KMS-11 (cell line): ENCODE data around the gene EMC8.

ENCODE experiments used
- H2AFZ ChIP-seq: fragments of 200-600 bp; sonication (generic); 2 replicates; pipeline ENCODE4 v1.6.1; 2016; ENCODE audit warnings: antibody characterized with exemption, mixed run types, low read depth
- H3K27ac ChIP-seq: fragments of 200-600 bp; sonication (generic); 2 replicates; pipeline ENCODE4 v1.6.1; 2016; ENCODE audit warnings: mild to moderate bottlenecking, mixed run types
- H3K27me3 ChIP-seq: fragments of 200-600 bp; sonication (generic); 2 replicates; pipeline ENCODE4 v1.6.1; 2017; ENCODE audit warnings: mild to moderate bottlenecking, low read depth, mixed run types, moderate library complexity; ENCODE audit not compliant: insufficient read depth
- H3K36me3 ChIP-seq: fragments of 200-600 bp; sonication (generic); 2 replicates; pipeline ENCODE4 v1.6.1; 2017; ENCODE audit warnings: mild to moderate bottlenecking, mixed run types; ENCODE audit not compliant: insufficient read depth
- H3K4me1 ChIP-seq: fragments of 200-600 bp; sonication (generic); 2 replicates; pipeline ENCODE4 v1.6.1; 2016; ENCODE audit warnings: mild to moderate bottlenecking, low read depth, mixed run types; ENCODE audit not compliant: poor library complexity, severe bottlenecking
- H3K4me2 ChIP-seq: fragments of 200-600 bp; sonication (generic); 2 replicates; pipeline ENCODE4 v1.7.0; 2016; ENCODE audit warnings: mild to moderate bottlenecking, mixed run types
- H3K4me3 ChIP-seq: fragments of 200-600 bp; sonication (generic); IDR thresholded peaks from 2 replicates; pipeline ENCODE4 v1.6.1; 2017; ENCODE audit warnings: low read depth, low read length, mixed read lengths; ENCODE audit not compliant: insufficient read depth
- H3K79me2 ChIP-seq: fragments of 200-600 bp; sonication (generic); 2 replicates; pipeline ENCODE4 v1.6.1; 2016; ENCODE audit warnings: low read depth, mixed run types; ENCODE audit not compliant: insufficient read depth
- H3K9ac ChIP-seq: fragments of 200-600 bp; sonication (generic); 2 replicates; pipeline ENCODE4 v1.6.1; 2016; ENCODE audit warnings: mild to moderate bottlenecking, mixed run types
- H4K20me1 ChIP-seq: fragments of 200-600 bp; sonication (generic); 2 replicates; pipeline ENCODE4 v1.6.1; 2016; ENCODE audit warnings: mild to moderate bottlenecking, mixed run types; ENCODE audit not compliant: insufficient read depth
- TF ChIP-seq, protein P1 (sequence below): fragments of 200-600 bp; sonication (generic); conservative IDR thresholded peaks from 2 replicates; pipeline ENCODE4 v1.6.1; 2017; ENCODE audit warnings: low read depth, mild to moderate bottlenecking, antibody characterized with exemption, low read length, moderate library complexity, mixed read lengths

Gene EMC8

DNA sequence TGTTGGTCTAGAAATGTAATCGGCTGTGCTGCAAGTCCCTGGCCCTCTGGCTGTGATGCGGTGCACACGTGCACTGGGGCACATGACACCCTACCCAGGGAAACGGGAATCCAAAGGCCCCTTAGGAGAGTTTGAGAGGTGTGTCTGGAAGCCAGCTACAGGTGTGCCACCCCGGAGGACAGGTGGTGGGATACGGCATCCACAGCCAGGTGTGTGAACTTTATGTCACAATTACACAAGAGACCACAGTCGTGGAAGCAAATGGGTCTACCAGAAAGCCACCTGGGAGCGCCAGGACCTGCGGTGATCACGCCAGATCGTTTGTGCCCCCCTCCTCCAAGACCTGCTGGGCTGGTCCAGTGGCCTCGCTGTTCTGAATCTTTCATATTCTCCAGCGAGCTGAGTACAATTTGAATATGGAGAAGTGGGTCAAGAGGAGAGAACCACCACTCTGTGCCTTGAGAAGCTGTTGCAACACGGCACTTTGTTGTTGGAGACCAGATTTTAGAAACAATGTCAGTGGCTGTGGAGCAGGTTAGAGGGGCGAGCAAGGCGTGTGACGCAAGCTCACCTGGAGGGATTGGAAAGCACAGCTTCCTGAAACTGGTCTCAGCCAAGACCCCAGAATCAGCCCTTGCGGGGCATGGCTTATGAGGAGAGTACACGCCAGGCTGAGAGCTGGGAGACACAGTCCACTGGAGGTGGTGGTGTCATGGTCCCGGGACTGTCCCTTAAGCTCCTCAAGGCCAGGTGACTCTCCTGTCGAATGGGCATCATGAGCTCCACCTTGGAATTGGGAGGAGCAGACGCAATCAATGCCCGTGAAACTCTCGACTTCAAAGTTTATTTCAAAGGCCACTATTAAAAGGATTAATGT, 37.6 kb upstream of the EMC8 start:
- TF ChIP-seq, protein P1, sequence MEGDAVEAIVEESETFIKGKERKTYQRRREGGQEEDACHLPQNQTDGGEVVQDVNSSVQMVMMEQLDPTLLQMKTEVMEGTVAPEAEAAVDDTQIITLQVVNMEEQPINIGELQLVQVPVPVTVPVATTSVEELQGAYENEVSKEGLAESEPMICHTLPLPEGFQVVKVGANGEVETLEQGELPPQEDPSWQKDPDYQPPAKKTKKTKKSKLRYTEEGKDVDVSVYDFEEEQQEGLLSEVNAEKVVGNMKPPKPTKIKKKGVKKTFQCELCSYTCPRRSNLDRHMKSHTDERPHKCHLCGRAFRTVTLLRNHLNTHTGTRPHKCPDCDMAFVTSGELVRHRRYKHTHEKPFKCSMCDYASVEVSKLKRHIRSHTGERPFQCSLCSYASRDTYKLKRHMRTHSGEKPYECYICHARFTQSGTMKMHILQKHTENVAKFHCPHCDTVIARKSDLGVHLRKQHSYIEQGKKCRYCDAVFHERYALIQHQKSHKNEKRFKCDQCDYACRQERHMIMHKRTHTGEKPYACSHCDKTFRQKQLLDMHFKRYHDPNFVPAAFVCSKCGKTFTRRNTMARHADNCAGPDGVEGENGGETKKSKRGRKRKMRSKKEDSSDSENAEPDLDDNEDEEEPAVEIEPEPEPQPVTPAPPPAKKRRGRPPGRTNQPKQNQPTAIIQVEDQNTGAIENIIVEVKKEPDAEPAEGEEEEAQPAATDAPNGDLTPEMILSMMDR: no peak
- Histone ChIP-seq H3K36me3 (no peaks in the 10 kb centered on the region), H3K79me2 (no peaks in the 10 kb centered on the region), H3K4me3 (no peak overlapping the region), H3K27me3 (peaks cover 41% of the 10 kb centered on the region), H2AFZ (no peak overlapping the region), H3K4me1 (no peaks in the 10 kb centered on the region), H3K4me2 (no peak overlapping the region), H3K27ac (no peak overlapping the region), H3K9ac (no peak overlapping the region), H4K20me1 (no peaks in the 10 kb centered on the region)

DNA sequence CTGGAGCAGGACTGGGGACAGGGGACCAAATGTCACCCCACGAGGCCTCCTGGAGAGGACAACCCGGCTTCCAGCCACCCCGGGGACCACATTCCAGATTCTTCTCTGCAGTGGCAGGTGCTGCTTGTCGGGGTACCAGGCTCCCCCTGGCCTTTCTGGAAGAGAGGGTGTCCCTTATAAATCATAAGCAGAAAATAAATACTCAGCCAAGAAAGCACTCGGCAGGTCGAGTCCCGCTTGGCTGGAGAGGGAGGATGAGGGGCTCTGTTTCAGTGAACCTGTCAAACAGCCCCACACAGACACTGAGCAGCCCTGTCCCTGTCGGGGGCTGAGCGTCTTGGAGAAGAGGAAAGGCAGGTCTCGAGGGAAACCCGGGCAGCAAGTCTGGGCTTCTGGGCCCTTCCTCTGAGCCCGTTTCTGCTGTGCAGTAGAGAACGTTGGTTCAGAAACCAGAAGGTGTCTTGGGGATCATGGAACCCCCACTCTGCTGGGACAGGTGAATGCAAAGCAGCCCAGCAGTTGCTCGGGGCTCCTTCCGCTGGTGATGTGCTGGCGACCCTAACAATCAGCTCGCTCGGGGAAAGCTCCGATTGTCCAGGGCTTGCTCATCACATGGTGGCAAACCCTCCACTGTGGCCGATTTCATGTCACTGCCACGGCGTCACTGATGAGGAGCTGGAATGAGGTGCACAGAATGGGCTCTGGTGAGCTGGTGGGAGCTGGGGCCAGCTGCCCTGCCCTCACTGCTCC, 36.8 kb upstream of the EMC8 start:
- TF ChIP-seq, protein P1: no peak
- H3K27me3 ChIP-seq: peaks cover 49% of the 10 kb centered on the region
- H4K20me1 ChIP-seq: no peaks in the 10 kb centered on the region
- no peak overlapping the region for H3K9ac ChIP-seq
- H3K4me3 ChIP-seq: no peak overlapping the region
- no peak overlapping the region for H2AFZ ChIP-seq
- no peak overlapping the region for H3K4me2 ChIP-seq
- H3K79me2 ChIP-seq: no peaks in the 10 kb centered on the region
- H3K27ac ChIP-seq: no peak overlapping the region
- H3K36me3 ChIP-seq: no peaks in the 10 kb centered on the region
- no peaks in the 10 kb centered on the region for H3K4me1 ChIP-seq

DNA sequence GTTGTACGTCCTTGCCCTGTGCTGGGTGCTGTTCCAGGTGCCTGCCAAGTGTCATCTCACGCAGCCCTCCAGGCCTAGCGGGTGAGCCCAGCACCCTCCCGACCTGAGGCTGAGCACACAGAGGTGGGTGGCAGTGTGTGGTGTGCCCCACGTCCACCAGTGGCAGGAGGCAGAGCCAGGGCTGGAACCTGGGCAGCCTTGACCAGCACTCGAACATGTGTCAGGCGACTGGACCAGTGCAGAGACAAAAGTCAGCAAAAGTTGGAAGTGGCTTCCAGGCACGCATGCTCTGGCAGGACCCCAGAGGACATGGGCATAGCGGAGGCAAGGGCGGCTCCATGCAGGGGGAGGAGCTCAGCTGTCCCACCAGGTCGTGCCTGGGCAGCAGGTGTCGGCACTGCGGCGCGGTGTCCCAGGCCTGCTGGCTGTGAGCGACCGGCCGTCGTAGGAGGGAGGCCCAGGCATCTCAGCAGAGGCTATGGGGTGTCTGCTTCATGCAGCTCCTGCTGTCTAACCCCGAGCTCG, 35.9 kb upstream of the EMC8 start:
- no peak overlapping the region for H3K27ac ChIP-seq

DNA sequence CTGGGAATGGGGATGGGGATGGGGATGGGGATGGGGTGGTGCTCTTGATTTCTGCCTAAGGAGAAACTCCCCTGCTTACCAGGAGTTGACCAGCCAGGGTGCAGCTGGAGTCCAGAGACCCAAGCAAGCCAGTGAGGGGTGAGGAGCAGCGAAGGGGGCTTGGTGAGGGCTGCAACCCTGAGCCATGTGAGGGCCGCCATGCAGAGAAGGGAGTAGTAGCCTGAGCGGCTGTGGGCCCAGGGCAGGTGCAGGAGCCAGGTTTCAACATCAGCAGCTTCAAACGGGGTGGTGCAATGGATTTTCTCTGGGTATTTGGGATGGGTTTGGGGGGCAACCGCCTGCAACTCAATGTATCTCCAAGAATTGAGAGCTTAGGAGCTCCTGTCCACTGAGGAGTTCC, 35.4 kb upstream of the EMC8 start:
- no peak overlapping the region for H2AFZ ChIP-seq
- no peak overlapping the region for H3K9ac ChIP-seq
- H3K79me2 ChIP-seq: no peaks in the 10 kb centered on the region
- no peak overlapping the region for H3K27ac ChIP-seq
- peaks cover 56% of the 10 kb centered on the region for H3K27me3 ChIP-seq
- H3K4me3 ChIP-seq: no peak overlapping the region
- no peaks in the 10 kb centered on the region for H3K36me3 ChIP-seq
- no peaks in the 10 kb centered on the region for H3K4me1 ChIP-seq
- H4K20me1 ChIP-seq: no peaks in the 10 kb centered on the region
- TF ChIP-seq, protein P1: no peak
- no peak overlapping the region for H3K4me2 ChIP-seq

More for the DNA sequence above, 35.9 kb upstream of the EMC8 start:
- H3K4me3 ChIP-seq: no peak overlapping the region
- no peaks in the 10 kb centered on the region for H3K36me3 ChIP-seq
- H3K4me2 ChIP-seq: no peak overlapping the region
- no peaks in the 10 kb centered on the region for H3K4me1 ChIP-seq
- H3K27me3 ChIP-seq: peaks cover 58% of the 10 kb centered on the region
- TF ChIP-seq, protein P1: no peak
- H2AFZ ChIP-seq: no peak overlapping the region
- no peak overlapping the region for H3K9ac ChIP-seq
- no peaks in the 10 kb centered on the region for H4K20me1 ChIP-seq
- H3K79me2 ChIP-seq: no peaks in the 10 kb centered on the region
